GDM1 (cell line): ENCODE data around the gene SLC28A2.
"Not testable (repeated sequence)": the region's sequence is repeated elsewhere in the genome, so short reads cannot be mapped to it uniquely, and the experiment has no call there.

ENCODE experiments used
- DNase-seq: peaks from one replicate; lab custom pipeline; 2025; lab: John Stamatoyannopoulos, UW

The SLC28A2 gene

GRCh38 chr15:45263854-45264253, 11.8 kb downstream of the SLC28A2 start:
- no peak for DNase-seq

GRCh38 chr15:45265506-45265905, 13.5 kb downstream of the SLC28A2 start:
- DNase-seq = no peak

- no peak for DNase-seq
Measured at GRCh38 chr15:45268135-45268534, 16.1 kb downstream of the SLC28A2 start.

- no peak for DNase-seq
Measured at GRCh38 chr15:45274636-45275380, 22.8 kb downstream of the SLC28A2 start.

- DNase-seq = no peak
Measured at GRCh38 chr15:45276831-45277230, 24.8 kb downstream of the SLC28A2 start.

- DNase-seq = peak; percentile 98
Measured at GRCh38 chr15:45279024-45279698, 27.1 kb downstream of the SLC28A2 start.

- DNase-seq = no peak
Measured at GRCh38 chr15:45285413-45285812, 33.4 kb downstream of the SLC28A2 start.

- no peak for DNase-seq
Measured at GRCh38 chr15:45287390-45287956, 35.4 kb downstream of the SLC28A2 start.

GRCh38 chr15:45288947-45289346, 36.9 kb downstream of the SLC28A2 start:
- DNase-seq = no peak

GRCh38 chr15:45291822-45292582, 40.0 kb downstream of the SLC28A2 start:
- no peak for DNase-seq

GRCh38 chr15:45293326-45293725, 41.3 kb downstream of the SLC28A2 start:
- DNase-seq = not testable (repeated sequence)

GRCh38 chr15:45298964-45299378, 46.9 kb downstream of the SLC28A2 start:
- not testable (repeated sequence) for DNase-seq

GRCh38 chr15:45304711-45305110, 52.7 kb downstream of the SLC28A2 start:
- no peak for DNase-seq

GRCh38 chr15:45306105-45306504, 54.1 kb downstream of the SLC28A2 start:
- DNase-seq = no peak

- DNase-seq = no peak
Measured at GRCh38 chr15:45307230-45307924, 55.3 kb downstream of the SLC28A2 start.

- not testable (repeated sequence) for DNase-seq
Measured at GRCh38 chr15:45314117-45314516, 62.1 kb downstream of the SLC28A2 start.

GRCh38 chr15:45314960-45315359, 62.9 kb downstream of the SLC28A2 start:
- no peak for DNase-seq

GRCh38 chr15:45319472-45320214, 67.6 kb downstream of the SLC28A2 start:
- DNase-seq = no peak

GRCh38 chr15:45320581-45321205, 68.7 kb downstream of the SLC28A2 start:
- DNase-seq = no peak

GRCh38 chr15:45326280-45326679, 74.2 kb downstream of the SLC28A2 start:
- DNase-seq = no peak

GRCh38 chr15:45326741-45327140, 74.7 kb downstream of the SLC28A2 start:
- DNase-seq = no peak
